GM06990 (cell line): ENCODE results near the gene CELA2A.

Source experiments
- DNase-seq: peaks from one replicate; pipeline ENCODE4 v3.0.0-alpha.2; 2011; ENCODE audit not compliant: insufficient read length; ENCODE audit errors: extremely low read depth
- H3K27me3 ChIP-seq: replicated peaks from 2 replicates; pipeline ENCODE4 v1.6.0; 2011; ENCODE audit warnings: low read length; ENCODE audit not compliant: control insufficient read depth, insufficient read depth
- H3K36me3 ChIP-seq: 2 replicates; pipeline ENCODE4 v1.5.1; 2011; ENCODE audit warnings: low read length; ENCODE audit not compliant: control insufficient read depth, insufficient read depth
- H3K4me3 ChIP-seq: replicated peaks from 2 replicates; pipeline ENCODE4 v1.5.1; 2011; ENCODE audit warnings: low read depth, mild to moderate bottlenecking, control low read depth, low read length
- CTCF ChIP-seq: IDR thresholded peaks from 2 replicates; pipeline ENCODE4 v1.5.1; 2011; ENCODE audit warnings: low read length, control low read depth, mild to moderate bottlenecking, inconsistent platforms; ENCODE audit not compliant: insufficient read depth, poor library complexity, severe bottlenecking

CELA2A gene

GRCh38 chr1:15444468-15445389, 11.8 kb upstream of the CELA2A start:
- no peak overlapping the region for H3K4me3 ChIP-seq
- no peaks in the 10 kb centered on the region for H3K27me3 ChIP-seq
- H3K36me3 ChIP-seq, result no peaks in the 10 kb centered on the region
- no peak for DNase-seq
- no peak for TF ChIP-seq CTCF

GRCh38 chr1:15445390-15446122, 11.0 kb upstream of the CELA2A start:
- no peak for TF ChIP-seq CTCF
- H3K27me3 ChIP-seq, result no peaks in the 10 kb centered on the region
- H3K4me3 ChIP-seq, result no peak overlapping the region
- no peak for DNase-seq
- no peaks in the 10 kb centered on the region for H3K36me3 ChIP-seq

GRCh38 chr1:15446212-15446611, 10.3 kb upstream of the CELA2A start:
- TF ChIP-seq CTCF, result no peak
- no peak for DNase-seq

GRCh38 chr1:15448877-15449462, 7.6 kb upstream of the CELA2A start:
- H3K36me3 ChIP-seq, result no peaks in the 10 kb centered on the region
- no peak for TF ChIP-seq CTCF
- no peak for DNase-seq
- H3K27me3 ChIP-seq, result no peaks in the 10 kb centered on the region
- H3K4me3 ChIP-seq, result no peak overlapping the region

More at GRCh38 chr1:15446212-15446611, 10.3 kb upstream of the CELA2A start:
- Histone ChIP-seq H3K27me3 (no peaks in the 10 kb centered on the region), H3K4me3 (no peak overlapping the region), H3K36me3 (no peaks in the 10 kb centered on the region)

GRCh38 chr1:15449567-15449966, 7.0 kb upstream of the CELA2A start:
- TF ChIP-seq CTCF, result no peak
- no peaks in the 10 kb centered on the region for H3K27me3 ChIP-seq
- H3K4me3 ChIP-seq, result no peak overlapping the region
- no peaks in the 10 kb centered on the region for H3K36me3 ChIP-seq
- DNase-seq, result no peak
